Epidermal melanocyte (primary cell): ENCODE measurements around the gene GNG2.

ENCODE experiments used
- DNase-seq: peaks from one replicate; pipeline ENCODE4 v3.0.0; 2011; ENCODE audit warnings: low spot score; ENCODE audit not compliant: insufficient read length

The GNG2 gene

DNA sequence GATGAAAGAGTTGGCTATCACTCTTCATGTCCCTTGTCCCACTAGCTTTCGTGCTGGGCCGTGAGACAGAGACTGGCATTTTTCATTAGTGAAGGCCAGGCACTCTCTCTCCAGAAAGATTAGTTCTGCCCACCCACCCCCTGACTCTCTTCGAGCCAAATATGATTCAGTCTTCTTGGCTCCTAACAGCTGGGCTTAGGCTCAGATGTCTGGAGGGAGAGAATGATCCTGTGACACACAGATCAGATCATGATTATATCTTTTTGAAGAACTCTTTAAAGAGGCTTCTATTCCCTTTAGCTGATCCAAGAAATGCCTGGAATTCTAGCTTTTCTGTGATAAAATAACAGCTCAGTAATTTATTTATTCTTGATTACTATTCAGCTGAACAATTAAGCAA, 5.2 kb upstream of the GNG2 start:
- DNase-seq = peak; percentile 51

DNA sequence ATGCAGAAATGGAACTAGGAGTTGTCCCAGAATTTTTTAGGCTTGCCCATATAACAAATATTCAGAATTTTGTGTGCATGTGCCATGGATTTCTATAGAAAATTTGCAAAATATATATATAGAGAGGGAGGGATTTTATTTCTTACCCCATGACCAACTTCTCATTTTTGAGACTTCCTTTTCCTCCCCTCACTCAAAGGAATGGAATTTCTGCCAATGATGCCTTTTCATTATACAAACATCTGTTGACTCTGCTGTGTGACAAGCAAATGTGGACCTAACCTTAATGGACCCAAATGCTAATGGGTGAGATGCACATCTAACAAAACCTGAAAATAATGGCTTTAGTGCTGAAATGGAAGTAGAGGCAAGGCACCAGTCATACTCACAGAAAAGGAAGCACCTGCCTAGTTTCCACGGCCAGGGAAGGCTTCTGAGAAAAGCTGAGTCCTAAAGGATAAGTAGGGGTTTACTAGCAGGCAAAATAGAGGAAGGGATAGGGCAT, 3.6 kb upstream of the GNG2 start:
- no peak for DNase-seq

DNA sequence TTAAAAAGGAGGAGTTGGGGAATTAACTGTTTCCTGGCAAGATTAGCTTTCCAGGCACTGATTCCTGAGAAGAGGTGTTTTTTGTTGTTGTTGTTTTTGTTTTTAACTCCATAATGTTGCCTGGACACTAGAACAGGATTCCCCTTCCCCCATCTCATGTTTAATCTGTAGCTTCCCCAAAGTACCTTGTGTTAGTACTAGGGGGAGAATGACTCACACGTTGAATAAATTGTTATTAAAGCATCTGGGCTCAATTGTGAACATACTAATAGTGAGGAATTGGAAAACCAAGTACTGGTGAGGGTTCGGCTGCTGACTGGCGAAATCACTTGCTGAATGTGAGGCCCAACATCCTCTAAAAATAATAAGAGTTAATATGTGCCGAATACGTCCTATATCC, 1.3 kb upstream of the GNG2 start:
- no peak for DNase-seq

DNA sequence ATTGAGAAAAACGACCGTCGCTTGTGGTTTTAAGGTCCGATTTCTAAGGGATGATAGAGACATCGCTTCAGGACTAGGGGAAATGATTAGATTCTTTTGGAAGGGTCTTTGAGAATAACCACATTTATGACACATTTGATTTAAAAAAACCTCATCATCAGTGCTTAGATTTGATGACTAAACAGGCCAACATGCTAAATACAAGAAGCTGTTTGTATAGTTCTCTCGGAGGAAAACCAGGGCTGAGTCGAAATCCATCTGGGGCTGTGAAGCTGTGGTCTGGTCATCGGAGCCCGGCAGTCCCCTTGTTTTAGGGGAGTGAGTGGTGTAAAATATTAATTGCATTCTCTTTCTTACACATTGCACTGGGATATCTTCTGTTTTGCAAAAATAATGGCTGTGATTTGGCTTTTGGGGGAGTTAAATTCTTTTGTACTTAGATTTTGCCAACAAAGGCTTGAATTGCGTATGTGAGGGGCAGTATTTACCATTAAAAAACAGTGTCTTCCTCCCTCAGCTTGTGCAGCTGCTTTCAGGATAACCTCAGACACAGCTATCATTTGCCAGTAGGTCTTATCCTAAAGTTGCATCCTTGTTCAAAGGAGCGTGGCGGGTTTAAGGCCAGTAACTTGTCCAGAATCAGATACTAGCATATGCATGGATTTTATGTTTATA, 550 bp downstream of the GNG2 start:
- no peak for DNase-seq

DNA sequence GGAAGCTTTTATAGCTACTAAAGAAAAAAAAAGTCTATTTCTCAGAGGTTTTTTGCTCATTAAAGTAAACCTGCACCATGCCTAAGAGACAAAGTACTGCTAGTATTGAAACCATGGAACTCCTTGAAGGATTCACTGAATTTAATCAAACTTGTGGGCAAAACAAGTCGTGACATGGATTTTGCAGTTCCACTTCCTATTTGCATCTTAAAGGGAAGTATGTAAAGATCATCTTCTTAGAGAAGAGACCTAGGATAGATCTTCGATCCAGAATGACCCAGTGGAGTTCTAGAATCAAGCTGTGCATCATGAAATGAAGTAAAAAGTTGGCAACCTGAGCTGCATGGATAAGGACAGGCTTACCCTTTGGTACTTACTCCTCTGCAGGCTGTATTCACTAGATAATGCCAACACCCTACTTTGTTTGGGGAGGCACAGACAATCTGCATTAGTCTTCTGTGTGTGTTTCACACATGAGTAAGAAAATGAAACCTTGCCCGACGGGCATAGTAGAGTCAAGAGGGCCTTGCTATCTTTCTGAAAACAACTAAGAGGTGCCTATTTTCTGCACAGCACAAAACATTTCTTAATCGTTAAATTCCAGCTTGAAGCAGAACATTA, 1.9 kb downstream of the GNG2 start:
- DNase-seq = no peak

DNA sequence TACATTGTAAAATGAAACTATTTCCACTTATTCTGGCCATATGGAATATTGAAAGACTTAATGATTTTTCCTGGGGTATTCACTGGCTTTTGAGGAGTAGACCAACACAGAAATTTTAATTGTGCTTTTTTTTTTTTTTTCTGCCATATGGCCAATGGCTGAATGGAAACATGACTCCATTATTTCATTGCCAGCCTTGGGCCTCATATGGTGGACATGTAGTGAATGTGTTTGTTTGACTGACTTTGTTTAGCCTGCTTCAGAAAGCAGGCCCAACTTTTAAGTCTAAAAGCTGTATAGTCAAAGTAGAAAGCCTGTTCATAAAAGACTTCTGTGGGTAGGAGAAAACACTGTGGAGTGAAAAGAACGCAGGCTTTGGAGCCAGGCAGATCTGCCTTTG, 2.4 kb downstream of the GNG2 start:
- no peak for DNase-seq

DNA sequence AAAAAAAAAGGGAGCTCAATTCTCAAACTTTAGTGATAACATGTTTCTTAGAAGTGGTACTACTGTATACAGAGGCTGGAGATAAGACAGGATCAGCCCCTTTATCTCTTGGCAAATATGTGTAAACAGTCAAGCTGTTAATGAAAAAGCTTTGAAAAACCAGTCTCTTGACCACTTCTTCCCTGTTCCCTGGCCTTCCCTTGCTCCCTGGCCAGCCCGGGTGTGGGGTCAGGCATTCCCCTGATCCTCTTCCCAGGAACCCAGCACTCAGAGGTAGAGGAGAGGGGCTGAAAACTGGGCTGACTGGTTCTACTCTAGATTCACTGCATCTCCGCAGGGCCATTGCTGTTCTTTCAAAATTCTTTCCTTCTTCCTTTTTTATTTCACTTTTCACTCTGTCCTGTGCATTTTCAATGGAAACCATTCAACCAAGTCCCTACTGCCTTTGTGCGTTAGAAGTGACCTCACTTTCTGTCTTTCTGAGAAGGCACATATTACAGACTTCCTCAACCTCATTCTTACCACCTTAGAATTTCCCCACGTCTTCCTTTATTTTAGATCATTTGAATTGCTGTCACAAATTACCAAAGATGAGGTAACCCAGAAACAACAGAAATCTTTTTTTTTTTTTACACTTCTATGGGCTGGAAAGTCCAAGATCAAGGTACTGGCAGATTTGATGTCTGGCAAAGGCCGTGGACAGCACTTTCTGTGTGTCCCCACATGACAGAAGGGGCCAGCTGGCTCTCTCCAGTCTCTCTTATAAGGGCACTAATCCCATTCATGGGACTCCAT, 5.7 kb downstream of the GNG2 start:
- DNase-seq = no peak

DNA sequence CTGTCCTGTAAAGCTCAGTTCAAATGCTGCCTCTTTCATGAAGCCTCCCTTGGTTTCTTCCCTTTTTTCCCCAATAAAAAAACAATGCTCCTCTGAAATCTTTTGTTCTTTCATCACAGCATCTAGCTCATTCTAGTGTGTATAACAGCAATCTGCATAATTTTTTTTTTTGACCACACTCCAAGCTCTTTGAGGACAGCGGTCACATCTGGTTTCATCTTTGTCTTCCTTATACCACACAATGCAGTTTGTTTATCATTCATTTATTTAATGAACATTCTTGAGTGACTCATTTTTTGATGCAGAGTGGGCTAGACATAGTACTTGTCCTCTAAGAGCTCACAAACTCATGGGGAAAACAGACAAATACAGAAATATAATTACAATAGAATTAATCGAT, 7.3 kb downstream of the GNG2 start:
- DNase-seq = no peak

DNA sequence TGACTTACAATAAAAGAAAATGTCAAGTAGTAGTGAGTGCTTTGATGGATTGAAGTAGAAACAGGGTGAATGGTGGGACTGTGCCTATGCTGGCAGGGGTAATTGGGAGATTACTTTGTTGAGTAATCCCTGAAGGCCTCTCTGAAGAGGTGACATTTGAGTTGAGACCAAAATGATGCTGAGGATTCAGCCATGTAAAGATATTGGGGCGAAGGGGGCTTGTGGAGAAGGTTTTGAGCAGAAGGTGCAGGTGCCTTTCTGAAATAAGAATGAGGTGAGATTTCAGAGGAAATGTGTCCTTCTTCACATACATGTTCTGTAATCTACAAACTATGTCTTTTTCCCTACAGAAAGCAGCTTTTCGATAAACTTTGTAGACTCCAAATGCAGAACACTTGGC, 8.0 kb downstream of the GNG2 start:
- DNase-seq = no peak

DNA sequence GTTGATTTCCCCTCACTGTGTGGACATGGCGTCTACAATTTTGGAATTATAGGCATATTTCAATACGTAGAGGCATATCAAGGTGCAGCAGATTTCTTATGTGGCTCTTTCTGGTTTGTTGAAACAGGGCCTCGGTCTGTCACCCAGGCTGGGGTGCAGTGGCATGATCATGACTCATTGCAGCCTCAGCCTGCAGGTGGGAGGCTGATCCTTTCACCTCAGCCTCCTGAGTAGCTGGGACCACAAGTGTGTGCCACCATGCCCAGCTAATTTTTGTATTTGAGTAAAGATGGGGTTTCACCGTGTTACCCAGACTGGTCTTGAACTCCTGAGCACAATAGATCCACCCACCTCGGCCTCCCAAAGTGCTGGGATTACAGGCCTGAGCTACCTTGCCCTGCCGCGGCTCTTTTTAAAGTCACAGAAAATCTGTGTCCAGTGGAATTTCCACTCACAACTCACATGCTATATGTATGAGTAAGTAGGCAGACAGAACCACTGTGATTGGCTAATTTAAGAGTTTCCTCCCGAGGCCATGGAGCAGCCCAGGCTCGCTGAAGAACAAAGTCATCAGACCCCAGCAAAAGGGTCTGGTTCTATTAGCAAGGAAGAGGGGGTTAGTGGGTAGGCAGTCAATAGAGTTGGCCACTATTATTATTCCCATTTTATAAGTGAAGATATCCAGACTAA, 9.1 kb downstream of the GNG2 start:
- no peak for DNase-seq

DNA sequence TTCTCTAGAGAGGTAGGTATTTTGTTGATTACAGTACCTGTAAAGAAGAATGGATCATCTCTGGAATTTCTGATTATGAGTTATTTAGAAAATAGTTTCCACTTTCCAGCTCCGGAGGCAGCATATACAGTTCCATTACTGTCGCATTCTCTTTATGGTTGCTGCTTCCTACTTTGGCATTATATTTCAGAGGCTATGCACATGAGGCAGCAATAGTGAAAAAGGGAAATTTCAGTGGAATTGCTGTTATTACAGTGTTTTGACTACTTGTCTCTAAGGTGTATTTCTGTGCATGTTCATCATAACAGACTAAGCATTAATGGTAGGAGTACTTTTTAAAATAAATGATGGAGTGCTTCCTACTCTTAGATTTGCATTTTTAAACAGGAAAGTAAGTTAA, 10.2 kb downstream of the GNG2 start:
- no peak for DNase-seq

DNA sequence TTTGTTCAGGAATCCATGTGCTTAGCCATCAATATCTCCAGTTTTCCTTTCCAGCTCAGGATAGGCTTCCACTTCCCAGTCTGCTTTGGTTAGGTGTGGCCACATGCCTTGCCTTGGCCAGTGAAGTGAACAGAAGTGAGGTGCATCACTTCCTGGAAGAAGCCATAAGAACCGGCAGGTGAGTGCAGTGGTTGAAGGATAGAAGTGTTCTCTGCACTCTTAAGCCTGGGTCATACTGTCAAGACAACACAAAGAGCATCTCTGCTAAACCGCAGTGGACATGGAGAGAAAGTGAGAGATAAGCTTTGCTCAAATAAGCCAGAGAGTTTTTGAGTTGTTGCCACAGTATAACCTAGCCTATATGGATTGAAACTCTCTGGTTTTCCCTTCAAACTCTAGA, 11.4 kb downstream of the GNG2 start:
- DNase-seq = no peak

DNA sequence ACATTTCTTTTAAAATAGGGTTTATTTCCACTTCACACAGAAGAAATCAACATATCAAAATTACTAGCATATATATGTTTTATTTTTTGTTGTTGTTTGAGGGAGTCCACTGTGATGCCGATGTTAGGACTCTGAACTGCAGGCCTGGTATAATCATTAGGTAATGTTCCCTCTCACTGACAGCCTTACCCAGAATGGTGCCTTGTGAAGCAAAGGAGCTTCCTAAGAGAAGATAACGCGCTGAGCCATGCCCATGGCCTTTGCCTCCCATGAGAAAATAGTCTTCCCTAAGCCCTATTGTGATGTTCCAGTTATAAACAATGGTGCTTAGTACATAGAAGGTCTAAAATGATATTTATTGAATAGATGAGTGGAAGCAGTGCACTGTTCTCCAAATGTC, 12.0 kb downstream of the GNG2 start:
- no peak for DNase-seq

DNA sequence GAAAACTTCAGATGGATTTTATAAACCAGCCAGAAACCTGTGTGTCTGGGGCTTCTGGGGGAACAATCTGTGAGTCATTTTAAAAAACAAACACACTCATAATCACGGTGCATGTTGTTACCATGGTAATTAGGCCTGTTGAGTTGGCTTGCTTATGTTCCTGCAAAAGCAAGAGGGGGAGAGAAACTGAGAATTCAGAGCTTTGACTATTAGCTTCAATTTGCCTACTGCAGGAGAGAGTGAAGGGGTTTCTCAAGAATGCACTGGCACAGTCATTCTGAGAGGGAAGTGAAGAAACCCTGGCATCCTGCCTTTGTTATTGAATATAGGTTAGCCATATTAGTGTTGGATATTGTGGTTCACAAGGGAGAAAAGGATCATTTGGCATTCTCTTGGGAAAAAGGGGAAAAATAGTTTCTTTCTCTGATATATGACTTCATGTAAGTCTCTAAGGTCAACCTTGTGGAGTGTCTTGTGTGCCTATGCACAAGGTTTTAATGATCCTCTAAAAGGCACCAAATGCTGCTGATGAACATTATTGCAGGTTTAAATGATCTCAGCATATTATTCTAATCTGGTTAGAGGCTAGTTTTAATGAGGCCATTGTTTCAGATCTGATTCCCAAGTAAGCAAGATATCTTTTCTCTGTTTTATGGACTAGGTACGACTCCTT, 12.9 kb downstream of the GNG2 start:
- peak; percentile 37 for DNase-seq

DNA sequence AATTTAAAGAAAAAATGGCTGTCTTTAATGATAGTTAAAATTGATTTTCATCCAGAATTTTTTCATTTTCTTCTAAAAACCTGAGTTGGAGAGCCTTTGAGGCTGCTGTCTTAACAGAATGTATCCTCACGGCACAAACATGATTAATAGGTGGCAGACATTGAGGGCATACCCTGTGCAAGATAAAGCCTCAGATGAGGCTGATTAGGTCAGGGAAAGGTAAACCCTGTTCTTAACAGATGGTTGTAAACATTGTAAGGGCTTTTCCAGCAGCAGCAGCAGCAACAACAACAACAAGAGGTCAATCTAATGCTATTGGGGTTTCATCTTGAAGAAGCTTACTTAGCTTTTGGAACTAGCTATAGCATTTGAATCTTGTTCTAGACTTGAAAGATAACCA, 17.4 kb downstream of the GNG2 start:
- DNase-seq = no peak

DNA sequence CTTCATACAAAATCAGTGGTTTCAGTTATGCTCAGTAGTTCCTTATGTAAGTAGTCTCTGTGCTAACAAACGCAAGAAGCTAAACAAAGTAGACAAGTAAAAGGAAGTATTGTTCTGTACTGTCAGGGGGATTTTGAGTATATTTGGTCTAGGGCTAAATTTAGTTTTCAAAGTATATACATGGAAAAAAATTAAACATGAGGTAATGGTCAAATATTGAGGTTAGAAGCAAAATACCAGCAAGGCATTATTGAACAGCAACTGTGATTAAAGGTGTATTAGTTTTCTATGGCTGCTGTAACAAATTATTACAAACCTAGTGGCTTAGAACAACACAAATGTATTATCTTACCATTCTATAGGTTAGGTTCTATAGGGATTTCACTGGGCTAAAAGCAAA, 18.8 kb downstream of the GNG2 start:
- DNase-seq = no peak

DNA sequence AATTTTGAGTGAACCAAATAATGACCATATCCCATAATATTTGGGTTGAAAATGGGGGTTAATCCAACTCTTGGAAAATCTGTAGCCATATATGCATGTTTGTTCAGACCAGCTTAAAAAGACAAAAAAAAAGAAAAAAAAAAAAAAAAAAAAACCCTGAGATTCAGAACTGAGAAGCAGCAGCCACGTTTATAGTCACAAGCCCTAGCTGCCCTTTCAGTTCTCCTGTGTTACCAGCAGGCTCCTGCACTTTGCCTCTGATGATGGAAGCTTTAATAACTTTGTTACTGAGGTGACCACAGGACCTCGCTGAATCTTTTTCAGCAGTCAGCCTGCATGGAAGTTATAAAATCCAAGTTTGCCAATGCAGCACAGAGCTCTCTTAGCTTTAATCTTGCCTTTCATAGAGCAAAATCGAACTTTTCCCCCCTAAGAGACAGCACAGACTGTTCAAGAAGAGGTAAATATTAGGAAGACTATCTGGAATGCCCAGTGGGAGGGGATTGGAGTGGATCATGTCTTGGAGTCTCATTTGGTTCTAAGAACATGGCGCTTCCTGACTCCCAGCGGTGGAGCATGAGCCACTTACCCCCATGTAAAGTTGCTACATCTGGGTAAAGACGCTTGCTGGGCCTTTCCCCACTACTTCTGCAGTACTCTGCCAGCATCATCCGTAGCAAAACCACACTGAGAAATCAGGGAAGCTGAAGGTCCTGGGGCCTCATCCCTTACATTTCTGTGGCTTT, 20.6 kb downstream of the GNG2 start:
- no peak for DNase-seq

DNA sequence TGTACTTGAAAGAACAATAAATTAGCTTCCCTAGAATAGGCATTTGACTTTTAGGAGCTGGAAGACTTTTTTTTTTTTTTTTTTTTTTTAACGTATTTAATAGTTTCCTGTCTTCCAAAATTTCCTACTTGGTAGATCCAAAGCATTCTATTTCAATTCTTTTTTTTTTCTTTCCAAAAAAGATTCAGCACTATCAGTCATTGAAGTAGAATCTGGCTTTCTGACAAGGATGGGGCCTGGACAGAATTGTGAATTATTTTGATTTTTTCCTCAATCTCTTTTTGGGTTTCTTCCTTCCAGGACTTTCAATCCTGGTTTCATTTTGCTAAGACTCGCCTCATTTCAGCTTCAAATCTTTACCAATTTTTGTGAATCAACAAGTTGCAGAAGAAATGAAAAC, 21.2 kb downstream of the GNG2 start:
- no peak for DNase-seq

DNA sequence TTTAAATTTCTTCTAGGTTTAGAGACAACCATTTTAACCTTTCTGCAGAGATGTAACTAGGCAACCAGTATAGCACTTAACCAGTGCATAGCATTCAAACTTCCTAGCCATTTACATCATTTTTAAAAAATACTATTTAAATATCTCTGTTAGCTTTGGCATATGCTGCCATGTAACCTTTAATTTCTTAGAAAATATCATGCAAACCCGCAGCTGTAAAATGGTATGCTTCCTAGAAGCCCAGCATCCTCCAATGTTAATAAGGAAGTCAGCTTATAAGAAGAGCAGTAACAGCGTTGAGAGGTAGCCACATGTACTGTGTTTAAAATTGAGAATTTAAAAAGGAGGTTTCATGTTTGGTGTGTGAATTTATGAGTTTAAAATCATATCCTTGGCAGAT, 22.8 kb downstream of the GNG2 start:
- DNase-seq = no peak

DNA sequence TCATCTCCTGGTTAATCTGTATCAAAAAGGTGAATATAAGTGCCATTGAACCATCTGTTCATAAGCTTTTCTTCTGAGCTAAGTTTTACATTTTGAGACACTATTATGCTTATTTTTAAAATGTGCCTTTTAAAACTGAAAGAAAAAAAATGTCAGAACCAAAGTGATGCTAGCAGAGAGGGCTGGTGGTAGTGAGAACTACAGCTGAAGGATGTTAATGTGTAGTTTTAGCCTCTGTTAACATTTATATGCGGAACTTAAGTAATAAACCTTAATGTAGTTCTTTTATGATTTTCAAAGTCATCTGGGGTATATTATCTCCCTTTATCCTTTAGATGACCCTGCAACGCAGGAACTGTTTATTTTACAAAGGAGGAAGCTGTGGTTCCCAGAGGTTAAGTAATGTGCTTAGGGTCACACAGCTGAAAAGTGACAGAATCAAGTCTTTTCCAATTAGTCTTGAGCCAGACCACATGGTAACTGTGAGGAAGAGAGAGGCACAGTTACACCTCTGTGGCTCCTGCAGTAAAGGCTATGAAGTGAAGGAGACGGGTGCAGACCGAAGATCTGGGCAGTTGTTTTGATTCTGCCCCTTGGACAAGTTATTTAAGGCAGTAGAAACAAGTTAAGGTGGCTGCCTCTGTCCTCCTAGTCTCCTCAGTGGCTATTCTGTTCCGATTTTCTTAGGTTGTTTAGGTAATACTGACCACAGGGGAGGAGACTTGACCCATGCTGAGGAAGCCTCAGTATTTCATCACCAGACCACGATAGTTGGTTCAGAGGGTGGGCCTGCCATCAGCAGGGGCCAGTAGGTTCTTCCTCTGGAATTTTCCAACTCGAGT, 23.9 kb downstream of the GNG2 start:
- DNase-seq = no peak
